Measurements from ENCODE around the gene MYADML2. TPM values are rescaled to one million over a fixed set of nuclear protein-coding genes. Genes with fewer than 3 reads are reported as not detected.

MYADML2 gene
- total and polyA plus RNA-seq, 10 of the 15 experiments (the other 5 are each of a cell fraction or from before 2014, with no cell fraction given): not detected

DNA sequence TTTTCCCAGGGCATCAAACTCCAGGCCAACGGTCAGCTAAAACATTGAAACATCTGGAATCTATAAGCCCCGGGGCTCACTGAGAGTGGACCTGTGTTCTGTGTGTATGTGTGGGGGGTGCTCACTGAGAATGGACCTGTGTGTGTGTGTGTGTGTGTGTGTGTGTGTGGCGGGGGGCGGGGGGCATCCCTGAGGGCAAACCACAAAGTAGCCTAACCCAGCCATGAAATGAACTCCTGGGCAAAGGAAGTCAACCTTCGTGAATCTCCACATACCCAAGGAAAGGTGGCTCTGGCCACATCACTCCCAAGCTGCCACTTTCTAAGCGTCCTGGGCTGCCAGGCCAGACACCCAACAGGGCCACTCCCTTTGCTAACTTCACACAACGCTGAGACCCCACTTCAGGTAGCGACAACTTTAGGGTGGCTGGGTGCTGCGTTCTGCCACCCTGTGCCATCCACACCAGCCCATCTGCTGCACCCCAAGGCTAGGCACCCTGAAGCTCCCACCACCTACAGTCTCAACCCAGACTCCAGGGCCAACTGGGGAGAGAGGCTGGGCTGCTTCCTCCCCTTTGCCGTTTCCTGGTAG is 21.1 kb downstream of the MYADML2 start:
- ChIA-PET POLR2A (interaction anchor here (0.6 to 2.0 kb wide), 9 partner anchors 9 to 790 kb away, joined by 3 to 13 read pairs (median 5); no protein-coding TSS in a partner anchor), RAD21 (ENCODE audit: unreplicated experiment) (interaction anchor here (0.9 to 1.5 kb wide), 5 partner anchors 9 to 56 kb away, joined by 3 to 4 read pairs (median 3); partner anchors contain the start of genes ALYREF and ANAPC11), SMC1A (ENCODE audit: uncharacterized antibody, unreplicated experiment) (interaction anchor here (0.6 kb wide), 1 partner anchor 1136 kb away, joined by 3 read pairs; no protein-coding TSS in a partner anchor), CTCF (interaction anchor here (1.2 to 2.1 kb wide), 6 partner anchors 9 to 94 kb away, joined by 3 to 9 read pairs (median 6); no protein-coding TSS in a partner anchor)
- ATAC-seq (no peak; the same call in 2 of the 3 replicates), DNase-seq (ENCODE audit: low read depth, low spot score) (no peak), FAIRE-seq (peak; percentile 56)
- peak overlapping the region; percentile 97 for H3K4me2 ChIP-seq (ENCODE audit: control insufficient read depth, insufficient read depth)
- peaks cover 39% of the 10 kb centered on the region for H3K79me2 ChIP-seq (ENCODE audit: control insufficient read depth, insufficient read depth, low read length)
- 78% methylated on average over 9 of the region's 10 CpGs for WGBS (ENCODE audit: insufficient coverage, insufficient replicate concordance, low lambda C conversion rate, missing lambda C conversion rate)
- H3K27ac ChIP-seq (ENCODE audit: control insufficient read depth, insufficient read depth): peak overlapping the region; percentile 71
- no peaks in the 10 kb centered on the region; the same call in 1 of the 2 replicates for H4K20me1 ChIP-seq (ENCODE audit: control insufficient read depth, insufficient read depth)
- peak overlapping the region; percentile 85 for H3K9ac ChIP-seq (ENCODE audit: control insufficient read depth, insufficient read depth, low read length)
- peaks cover 25% of the 10 kb centered on the region for H3K4me1 ChIP-seq (ENCODE audit: control insufficient read depth, insufficient read depth, low read length)
- in situ Hi-C loops (cut with MboI) (no loop called here), intact Hi-C loops (cut with micrococcal nuclease; ENCODE audit: unreplicated experiment) (loop anchor here (5.0 kb wide), 2 partner anchors 41 to 54 kb away; partner anchors contain the start of gene ARHGDIA)
- H3K27me3 ChIP-seq (replicated peaks in 1 of 2; ENCODE audit: control insufficient read depth in 2 of 2, insufficient read depth in 2 of 2, low read length in 1 of 2): no peaks in the 10 kb centered on the region
- H2AFZ ChIP-seq (ENCODE audit: control insufficient read depth, low read depth, low read length): no peak overlapping the region
- H3K4me3 ChIP-seq: peak overlapping the region; percentile 83
- H3K36me3 ChIP-seq (ENCODE audit: control insufficient read depth in 2 of 2, insufficient read depth in 2 of 2, low read length in 1 of 2): peaks cover 0 to 6% of the 10 kb centered on the region in 2 experiments; a peak in 2 of 4 replicates
- BruUV-seq (replicated peaks): no TSS peak
- H3K9me3 ChIP-seq (replicated peaks; ENCODE audit: control insufficient read depth, insufficient read depth, low read length): no peaks in the 10 kb centered on the region
- TF ChIP-seq USF1 (IDR thresholded peaks at IDR 0.05; ENCODE audit: borderline replicate concordance, extremely low read length, insufficient read depth, low read depth, low read length): no peak
- TF ChIP-seq BMI1 (IDR thresholded peaks at IDR 0.05; ENCODE audit: borderline replicate concordance): no peak
- TF ChIP-seq CHD4 (IDR thresholded peaks at IDR 0.05): no peak
- TF ChIP-seq POU2F2 (IDR thresholded peaks at IDR 0.05; ENCODE audit: borderline replicate concordance, low read depth, low read length): no peak
- no peak for TF ChIP-seq SUPT20H (IDR thresholded peaks at IDR 0.05; ENCODE audit: borderline replicate concordance, control insufficient read depth, low read depth, low read length)
- no peak for TF ChIP-seq MEF2B (IDR thresholded peaks at IDR 0.05; ENCODE audit: partially characterized antibody, poor library complexity, severe bottlenecking)
- TF ChIP-seq NRF1 (conservative IDR thresholded peaks at IDR 0.05; ENCODE audit: low read depth, low read length): no peak
- TF ChIP-seq BCLAF1 (IDR thresholded peaks at IDR 0.05): no peak
- TF ChIP-seq ZNF592 (IDR thresholded peaks at IDR 0.05): no peak
- TF ChIP-seq ATF2 (IDR thresholded peaks at IDR 0.05; ENCODE audit: low read length): no peak
- TF ChIP-seq MTA3 (IDR thresholded peaks at IDR 0.05; ENCODE audit: borderline replicate concordance, low read length): no peak

All from GM12878 (cell line).